ENCODE data around the gene NLK.

- TF ChIP-seq CTCF (IDR thresholded peaks at IDR 0.05) (no peak), POLR2A (IDR thresholded peaks at IDR 0.05) (no peak), POLR2AphosphoS5 (IDR thresholded peaks at IDR 0.05; ENCODE audit: insufficient read depth in 1 of 2, low read depth in 1 of 2) (no peak)
Observed at GRCh38 chr17:27997044-27997401, 45.5 kb upstream of the NLK start.
